ENCODE results near the gene GJD3.

GRCh38 chr17:40369923-40370322 lies 5.4 kb upstream of the GJD3 start:
- TF ChIP-seq CTCF (IDR thresholded peaks at IDR 0.05) (no peak), POLR2A (IDR thresholded peaks at IDR 0.05) (no peak)
